ENCODE results near the gene MAP3K5. TPM values are rescaled to one million over a fixed set of nuclear protein-coding genes. Genes with fewer than 3 reads are reported as not detected.

The MAP3K5 gene
- total RNA-seq, 1 donor from 2014 or later = 24.4 TPM

DNA sequence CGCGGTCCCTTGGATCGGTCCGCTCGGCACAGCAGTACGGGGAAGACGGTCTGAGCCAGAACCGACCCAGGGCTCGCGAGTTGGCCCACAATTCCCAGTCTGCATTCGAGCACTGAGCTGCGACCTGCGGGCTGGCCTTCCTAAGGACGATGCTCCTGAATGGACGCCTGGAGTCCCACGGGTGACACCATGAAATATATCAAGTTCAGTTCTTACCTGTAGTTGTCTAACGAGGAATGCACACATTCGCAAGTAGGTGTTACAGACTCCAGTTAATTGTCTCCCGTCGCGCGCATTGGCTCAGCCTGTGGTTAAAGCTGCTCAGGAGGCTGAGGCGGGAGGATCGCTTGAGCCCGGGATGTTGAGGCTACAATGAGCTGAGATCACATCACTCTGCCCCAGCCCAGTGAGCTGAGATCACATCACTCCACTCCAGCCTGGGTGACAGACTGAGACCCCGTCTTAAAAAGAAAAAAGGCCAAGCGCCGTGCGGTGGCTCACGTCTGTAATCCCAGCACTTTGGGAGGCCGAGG is 30.9 kb upstream of the MAP3K5 start:
- Mint-ChIP-seq H3K4me1 (peaks cover 20% of the 10 kb centered on the region), H3K9me3 (no peaks in the 10 kb centered on the region), H3K4me3 (peak overlapping the region; percentile 94), H3K27ac (peak overlapping the region; percentile 89), H3K36me3 (ENCODE audit: low read depth) (peaks cover 22% of the 10 kb centered on the region), H3K27me3 (peaks cover 2% of the 10 kb centered on the region)
- ATAC-seq (ENCODE audit: low read depth) (no peak), DNase-seq (no peak)
- intact Hi-C loops (cut with micrococcal nuclease) = loop anchor here (2.0 to 10.0 kb wide), 4 partner anchors 41 to 1582 kb away; partner anchors contain the start of genes HEBP2 and SLC35D3
- TF ChIP-seq, protein P1, sequence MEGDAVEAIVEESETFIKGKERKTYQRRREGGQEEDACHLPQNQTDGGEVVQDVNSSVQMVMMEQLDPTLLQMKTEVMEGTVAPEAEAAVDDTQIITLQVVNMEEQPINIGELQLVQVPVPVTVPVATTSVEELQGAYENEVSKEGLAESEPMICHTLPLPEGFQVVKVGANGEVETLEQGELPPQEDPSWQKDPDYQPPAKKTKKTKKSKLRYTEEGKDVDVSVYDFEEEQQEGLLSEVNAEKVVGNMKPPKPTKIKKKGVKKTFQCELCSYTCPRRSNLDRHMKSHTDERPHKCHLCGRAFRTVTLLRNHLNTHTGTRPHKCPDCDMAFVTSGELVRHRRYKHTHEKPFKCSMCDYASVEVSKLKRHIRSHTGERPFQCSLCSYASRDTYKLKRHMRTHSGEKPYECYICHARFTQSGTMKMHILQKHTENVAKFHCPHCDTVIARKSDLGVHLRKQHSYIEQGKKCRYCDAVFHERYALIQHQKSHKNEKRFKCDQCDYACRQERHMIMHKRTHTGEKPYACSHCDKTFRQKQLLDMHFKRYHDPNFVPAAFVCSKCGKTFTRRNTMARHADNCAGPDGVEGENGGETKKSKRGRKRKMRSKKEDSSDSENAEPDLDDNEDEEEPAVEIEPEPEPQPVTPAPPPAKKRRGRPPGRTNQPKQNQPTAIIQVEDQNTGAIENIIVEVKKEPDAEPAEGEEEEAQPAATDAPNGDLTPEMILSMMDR (IDR thresholded peaks at IDR 0.05) = no peak
- ChIA-PET POLR2A (interaction anchor here (0.8 to 2.8 kb wide), 5 partner anchors 31 to 534 kb away, joined by 3 to 23 read pairs (median 7); partner anchors contain the start of genes BCLAF1 and MAP3K5), CTCF (interaction anchor here (1.2 to 3.3 kb wide), 3 partner anchors 28 to 179 kb away, joined by 3 to 21 read pairs (median 13); partner anchors contain the start of gene MAP3K5)

DNA sequence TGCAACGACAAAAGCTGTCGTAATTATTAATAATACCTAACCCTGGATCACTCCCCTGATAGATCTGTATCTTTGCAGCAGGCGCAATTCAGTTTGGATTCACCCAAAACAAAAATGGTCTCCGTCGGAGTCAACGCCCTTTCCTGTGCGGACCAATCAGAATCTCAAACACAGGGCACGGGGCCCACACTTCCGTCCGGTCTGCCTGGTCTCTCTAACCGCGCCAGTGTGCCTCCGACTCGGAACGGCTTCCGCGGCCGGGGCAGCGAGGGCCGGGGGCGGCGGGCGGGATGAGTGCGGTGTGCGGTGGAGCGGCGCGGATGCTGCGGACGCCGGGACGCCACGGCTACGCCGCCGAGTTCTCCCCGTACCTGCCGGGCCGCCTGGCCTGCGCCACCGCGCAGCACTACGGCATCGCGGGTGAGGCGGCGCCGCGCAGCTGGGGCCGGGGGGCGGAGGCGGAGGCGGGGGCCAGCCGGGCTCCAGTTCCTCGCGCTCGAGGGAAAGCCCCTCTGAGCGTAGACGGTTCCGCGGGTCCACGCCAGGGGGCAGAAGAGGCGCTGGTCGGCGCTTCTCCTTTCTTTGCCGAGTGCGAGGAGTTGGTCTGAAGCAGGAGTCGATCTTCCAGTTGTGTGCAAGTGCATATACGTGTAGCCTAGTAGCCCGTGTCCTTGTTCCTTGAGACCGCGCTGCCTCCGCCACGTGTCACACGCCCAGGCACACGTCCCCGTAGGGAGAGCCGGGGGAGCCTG is 30.3 kb upstream of the MAP3K5 start, which contains the start of gene PEX7:
Gene PEX7 (plus strand): TSS at position 217 of the 752 bp plus-strand sequence. CDS start 74 bp downstream, at position 291.
- peak within 1 kb of the TSS; percentile 98 for H3K27ac Mint-ChIP-seq
- ATAC-seq (ENCODE audit: low read depth) = peak; percentile 91
- peaks cover 20% of the 10 kb centered on the region for H3K36me3 Mint-ChIP-seq (ENCODE audit: low read depth)
- POLR2A ChIA-PET = interaction anchor here (0.6 to 2.8 kb wide), 8 partner anchors 20 to 1324 kb away, joined by 3 to 23 read pairs (median 5); partner anchors contain the start of genes BCLAF1 and MAP3K5
- peaks cover 4% of the 10 kb centered on the region for H3K27me3 Mint-ChIP-seq
- H3K4me3 Mint-ChIP-seq = peak within 1 kb of the TSS; percentile 94
- H3K9me3 Mint-ChIP-seq = no peaks in the 10 kb centered on the region
- DNase-seq = peak; percentile 86
- intact Hi-C loops (cut with micrococcal nuclease) = loop anchor here (1.0 to 10.0 kb wide), 9 partner anchors 29 to 1582 kb away; partner anchors contain the start of genes BCLAF1, HEBP2 and SLC35D3
- CTCF ChIA-PET = interaction anchor here (1.1 to 3.3 kb wide), 4 partner anchors 27 to 178 kb away, joined by 3 to 21 read pairs (median 8); partner anchors contain the start of gene MAP3K5
- TF ChIP-seq, protein P1 (IDR thresholded peaks at IDR 0.05) = no peak
- H3K4me1 Mint-ChIP-seq = peaks cover 16% of the 10 kb centered on the region

DNA sequence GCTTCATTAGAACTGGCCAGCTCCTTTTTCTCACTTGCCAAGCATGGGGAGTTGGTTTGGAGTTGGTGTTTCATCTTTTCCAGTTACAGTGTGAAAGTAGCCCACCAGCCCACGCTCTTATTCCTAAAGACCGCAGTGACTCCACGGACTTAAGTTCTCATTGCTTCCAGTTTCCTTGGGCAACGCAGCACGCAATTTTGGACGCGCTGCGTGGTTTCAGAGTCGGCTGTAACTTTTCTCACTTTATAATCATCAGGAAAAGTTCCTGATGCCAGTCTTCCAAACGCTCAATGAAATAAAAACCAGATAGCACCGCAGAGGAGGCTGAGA is 29.7 kb upstream of the MAP3K5 start:
- H3K27ac Mint-ChIP-seq = peak overlapping the region; percentile 98
- peaks cover 4% of the 10 kb centered on the region for H3K27me3 Mint-ChIP-seq
- TF ChIP-seq, protein P1 (IDR thresholded peaks at IDR 0.05) = no peak
- no peak for DNase-seq
- H3K36me3 Mint-ChIP-seq (ENCODE audit: low read depth) = peaks cover 16% of the 10 kb centered on the region
- intact Hi-C loops (cut with micrococcal nuclease) = loop anchor here (1.0 to 10.0 kb wide), 9 partner anchors 29 to 1583 kb away; partner anchors contain the start of genes BCLAF1, HEBP2 and SLC35D3
- ChIA-PET CTCF (interaction anchor here (1.1 to 3.3 kb wide), 3 partner anchors 28 to 178 kb away, joined by 4 to 21 read pairs (median 13); partner anchors contain the start of gene MAP3K5), POLR2A (interaction anchor here (0.6 to 2.8 kb wide), 6 partner anchors 21 to 1324 kb away, joined by 4 to 23 read pairs (median 6); partner anchors contain the start of genes BCLAF1 and MAP3K5)
- H3K9me3 Mint-ChIP-seq = no peaks in the 10 kb centered on the region
- ATAC-seq (ENCODE audit: low read depth) = no peak
- H3K4me1 Mint-ChIP-seq = peaks cover 16% of the 10 kb centered on the region
- peak overlapping the region; percentile 94 for H3K4me3 Mint-ChIP-seq

DNA sequence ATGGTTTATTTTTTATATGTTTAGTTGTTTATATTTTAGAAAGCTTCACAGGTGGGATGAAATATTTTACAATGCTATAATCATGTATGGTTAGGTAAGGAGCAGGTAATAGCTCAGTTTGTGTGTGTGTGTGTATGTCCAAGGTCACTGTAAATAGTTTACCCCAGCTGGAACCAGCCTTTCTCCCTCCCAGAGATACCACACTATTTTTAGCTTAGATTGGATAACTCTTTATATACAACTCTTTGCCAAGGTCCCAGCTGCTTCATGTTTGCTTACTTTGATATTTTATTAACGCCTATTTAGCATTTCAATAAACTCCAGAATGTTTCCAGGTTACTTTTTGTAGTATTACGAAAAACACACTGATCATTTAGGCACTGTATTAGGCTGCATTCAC is 28.3 kb upstream of the MAP3K5 start:
- POLR2A ChIA-PET = interaction anchor here (1.1 kb wide), 1 partner anchor 28 kb away, joined by 5 read pairs; the partner anchor contains the start of gene MAP3K5
- Mint-ChIP-seq H3K9me3 (no peaks in the 10 kb centered on the region), H3K4me3 (no peak overlapping the region), H3K4me1 (peaks cover 13% of the 10 kb centered on the region), H3K27ac (no peak overlapping the region), H3K27me3 (peaks cover 4% of the 10 kb centered on the region), H3K36me3 (ENCODE audit: low read depth) (peaks cover 5% of the 10 kb centered on the region)
- DNase-seq = no peak
- intact Hi-C loops (cut with micrococcal nuclease) = loop anchor here (5.0 to 10.0 kb wide), 3 partner anchors 38 to 1584 kb away; partner anchors contain the start of gene HEBP2
- CTCF ChIA-PET = no interaction called here
- no peak for ATAC-seq (ENCODE audit: low read depth)
- TF ChIP-seq, protein P1 (IDR thresholded peaks at IDR 0.05) = no peak
